HepG2 (cell line): ENCODE measurements around the gene DYSF. TPM values are rescaled to one million over a fixed set of nuclear protein-coding genes. Genes with fewer than 3 reads are reported as not detected.

Experiments
- ATAC-seq: fragments of 200-7000 bp; cut with Tn5 transposase; 3 replicates; pipeline ENCODE4 v1.9.1; 2020; ENCODE audit warnings: mild to moderate bottlenecking, moderate library complexity
- BruUV-seq: library from RNA; stranded (reverse); fragments of 400-500 nt; replicated peaks from 2 replicates; lab custom pipeline; 2021; lab: Mats Ljungman, UMichigan
- CTCF ChIA-PET: fragments of 300-600 bp; formaldehyde crosslinking; extraction: SDS; loops from one replicate; lab custom pipeline; 2021; ENCODE audit warnings: low total read pairs, inconsistent platforms, low intra/inter-chr PET ratio; lab: Yijun Ruan, JAX
- POLR2A ChIA-PET: fragments of 350-600 bp; sonication (Branson Sonifier 250); formaldehyde crosslinking; loops from one replicate; lab custom pipeline; 2020; ENCODE audit warnings: antibody characterized with exemption, inconsistent platforms; lab: Yijun Ruan, JAX
- DNase-seq: peaks from one replicate; pipeline ENCODE4 v3.0.0-alpha.2; 2015; ENCODE audit warnings: low spot score
- FAIRE-seq: peaks from 3 replicates; lab custom pipeline; 2011; peaks lifted over from hg19 to GRCh38; lab: Jason Lieb, UNC
- H2AFZ ChIP-seq: one replicate; pipeline ENCODE4 v1.6.1; 2011; ENCODE audit warnings: low read length, inconsistent platforms
- H3K27ac ChIP-seq: fragments of 300-600 bp; 3 replicates; pipeline ENCODE4 v1.8.0; 2011; ENCODE audit warnings: mixed run types, mild to moderate bottlenecking, mixed read lengths, low read length, inconsistent platforms; ENCODE audit not compliant: insufficient read depth; ENCODE audit errors: extremely low read length
- H3K27me3 ChIP-seq, 2 experiments: fragments of 200-600 bp in 1 of 2; 2 replicates in 1 of 2; 3 replicates in 1 of 2; pipeline versions ENCODE4 v1.6.0 to v1.8.0; 2011; ENCODE audit warnings: low read length in 2 of 2, mild to moderate bottlenecking in 2 of 2, moderate library complexity in 2 of 2, inconsistent platforms in 1 of 2; ENCODE audit not compliant: insufficient read depth in 2 of 2, control insufficient read depth in 1 of 2
- H3K36me3 ChIP-seq, 2 experiments: fragments of 200-600 bp in 1 of 2; replicated peaks in 1 of 2; 2 replicates in 1 of 2; 3 replicates in 1 of 2; pipeline versions ENCODE4 v1.5.1 to v1.8.0; 2011; ENCODE audit warnings: low read length in 2 of 2, inconsistent platforms in 1 of 2; ENCODE audit not compliant: insufficient read depth in 2 of 2, control insufficient read depth in 1 of 2
- H3K4me1 ChIP-seq: 2 replicates; pipeline ENCODE4 v1.5.1; 2012; ENCODE audit warnings: low read length, inconsistent platforms; ENCODE audit not compliant: insufficient read depth
- H3K4me2 ChIP-seq: 2 replicates; pipeline ENCODE4 v1.6.0; 2011; ENCODE audit warnings: low read depth, low read length, inconsistent platforms
- H3K4me3 ChIP-seq, 3 experiments: fragments of 200-600 bp in 1 of 3; sonication (generic), shearing (Covaris generic) in 1 of 3; replicated peaks in 1 of 3; 2 replicates each; pipeline ENCODE4 v1.5.1; 2011 to 2016; ENCODE audit warnings: low read length in 3 of 3, inconsistent platforms in 2 of 3, low read depth in 2 of 3, mild to moderate bottlenecking in 2 of 3, control low read depth in 1 of 3, mixed read lengths in 1 of 3; ENCODE audit not compliant: insufficient read depth in 1 of 3
- H3K79me2 ChIP-seq: one replicate; pipeline ENCODE4 v1.6.1; 2011; ENCODE audit warnings: low read length, inconsistent platforms; ENCODE audit not compliant: insufficient read depth
- H3K9ac ChIP-seq: 2 replicates; pipeline ENCODE4 v1.6.0; 2011; ENCODE audit warnings: mild to moderate bottlenecking, low read depth, low read length, inconsistent platforms; ENCODE audit not compliant: insufficient read depth
- H3K9me3 ChIP-seq: 2 replicates; pipeline ENCODE4 v1.5.1; 2012; ENCODE audit warnings: mild to moderate bottlenecking, low read length
- H4K20me1 ChIP-seq: 2 replicates; pipeline ENCODE4 v1.6.0; 2011; ENCODE audit warnings: inconsistent platforms, mild to moderate bottlenecking, low read length, moderate library complexity; ENCODE audit not compliant: insufficient read depth
- EHMT2 ChIP-seq: fragments of 200-600 bp; sonication (generic); IDR thresholded peaks from 2 replicates; pipeline ENCODE4 v1.7.0; 2017; ENCODE audit warnings: antibody characterized with exemption, low read depth, low read length, borderline replicate concordance
- MAZ ChIP-seq, 2 experiments: sonication (generic) in 1 of 2; formaldehyde crosslinking in 1 of 2; IDR thresholded peaks; 2 replicates each; pipeline versions ENCODE4 v1.5.0 to v1.6.1; 2012 to 2020; ENCODE audit warnings: low read depth in 2 of 2, mild to moderate bottlenecking in 2 of 2, borderline replicate concordance in 1 of 2, improper control_type of control experiment in 1 of 2, low read length in 1 of 2, missing genetic modification reagents in 1 of 2, moderate library complexity in 1 of 2
- SALL1 ChIP-seq: sonication (generic); formaldehyde crosslinking; IDR thresholded peaks from 2 replicates; pipeline ENCODE4 v1.8.0; 2022; ENCODE audit warnings: mild to moderate bottlenecking, missing genetic modification reagents
- TP53 ChIP-seq: sonication (generic); formaldehyde crosslinking; conservative IDR thresholded peaks from 2 replicates; pipeline ENCODE4 v1.4.0; 2020; ENCODE audit warnings: missing genetic modification reagents
- ZBTB42 ChIP-seq: sonication (generic); formaldehyde crosslinking; IDR thresholded peaks from 2 replicates; pipeline ENCODE4 v1.5.0; 2020; ENCODE audit warnings: mild to moderate bottlenecking, missing genetic modification reagents
- ZBTB7B ChIP-seq: sonication (generic); formaldehyde crosslinking; IDR thresholded peaks from 2 replicates; pipeline ENCODE4 v1.4.0; 2020; ENCODE audit warnings: missing genetic modification reagents
- ZEB1 ChIP-seq: IDR thresholded peaks from 2 replicates; pipeline ENCODE4 v1.6.1; 2012; ENCODE audit warnings: mild to moderate bottlenecking, low read depth, inconsistent platforms; ENCODE audit not compliant: insufficient replicate concordance
- ZNF44 ChIP-seq: sonication (generic); formaldehyde crosslinking; IDR thresholded peaks from 2 replicates; pipeline ENCODE4 v1.5.1; 2020; ENCODE audit warnings: mild to moderate bottlenecking, missing genetic modification reagents
- ZNF547 ChIP-seq: sonication (generic); formaldehyde crosslinking; IDR thresholded peaks from 2 replicates; pipeline ENCODE4 v1.5.1; 2020; ENCODE audit warnings: mild to moderate bottlenecking, missing genetic modification reagents
- ZNF569 ChIP-seq: sonication (generic); formaldehyde crosslinking; IDR thresholded peaks from 2 replicates; pipeline ENCODE4 v1.5.0; 2020; ENCODE audit warnings: mild to moderate bottlenecking, missing genetic modification reagents, moderate library complexity, borderline replicate concordance
- ZNF691 ChIP-seq: sonication (generic); formaldehyde crosslinking; IDR thresholded peaks from 2 replicates; pipeline ENCODE4 v1.4.0; 2020; ENCODE audit warnings: missing genetic modification reagents, low read depth, mild to moderate bottlenecking, borderline replicate concordance
- ZNF709 ChIP-seq: sonication (generic); formaldehyde crosslinking; IDR thresholded peaks from 2 replicates; pipeline ENCODE4 v1.5.0; 2020; ENCODE audit warnings: mild to moderate bottlenecking, missing genetic modification reagents
- ZNF83 ChIP-seq: sonication (generic); formaldehyde crosslinking; IDR thresholded peaks from 2 replicates; pipeline ENCODE4 v1.4.0; 2020; ENCODE audit warnings: missing genetic modification reagents, mild to moderate bottlenecking, borderline replicate concordance
- ZUFSP ChIP-seq: sonication (generic); formaldehyde crosslinking; IDR thresholded peaks from 2 replicates; pipeline ENCODE4 v1.9.0; 2021; ENCODE audit warnings: missing genetic modification reagents, mild to moderate bottlenecking, borderline replicate concordance
- WGBS: methylation state at CpG from one replicate; pipeline ENCODE4 v1.1.6; 2017; ENCODE audit warnings: low lambda C conversion rate; 5-methylcytosine and 5-hydroxymethylcytosine counted together
- in situ Hi-C: cut with HindIII; loops from 2 replicates; pipeline ENCODE4 v1.10.0; 2017; ENCODE audit warnings: low pct_unique_long_range_greater_than_20kb; ENCODE audit not compliant: extremely low pct_ligation_motif_present
- intact Hi-C: fragments of 100-400 bp; cut with micrococcal nuclease; formaldehyde crosslinking; loops from one replicate; pipeline ENCODE4 v1.10.0; 2022; ENCODE audit not compliant: unreplicated experiment
- polyA plus RNA-seq, 8 experiments: library from polyadenylated mRNA; depleted of rRNA in 3 of 8; stranded (reverse) in 7 of 8; unstranded in 1 of 8; fragments of >200 nt; fragmentation: Illumina TruSeq in 4 of 8; extraction: Trizol in 4 of 8; gene quantifications; 2 replicates each; pipeline versions ENCODE4 v1.2.1 to v1.2.3, GENCODE V29; 2011 to 2016; ENCODE audit warnings: low read depth in 4 of 8, missing spikeins in 1 of 8, mixed read lengths in 1 of 8; ENCODE audit not compliant: insufficient read depth in 1 of 8
- total RNA-seq, 5 experiments: library from RNA; depleted of rRNA; stranded (reverse); fragments of >200 nt; fragmentation: Illumina TruSeq; extraction: Trizol; gene quantifications; 2 replicates each; pipeline ENCODE4 v1.2.3, GENCODE V29; 2016; ENCODE audit warnings: low read depth in 1 of 5

The DYSF gene
- total and polyA plus RNA-seq, 2 of the 13 experiments (the other 11 are each of a cell fraction or from before 2014, with no cell fraction given), result 0.15 to 2.4 TPM

- Histone ChIP-seq H3K4me1 (no peaks in the 10 kb centered on the region), H3K9ac (no peak overlapping the region), H2AFZ (no peak overlapping the region), H3K4me3 (no peak overlapping the region)
- TF ChIP-seq SALL1 (CRISPR knock-in tag), result no peak
- TF ChIP-seq ZEB1, result no peak
- no peak for TF ChIP-seq TP53 (CRISPR knock-in tag)
- TF ChIP-seq ZNF709, result no peak
- TF ChIP-seq ZNF44, result no peak
- TF ChIP-seq ZNF83 (CRISPR knock-in tag), result no peak
- no peak for TF ChIP-seq ZUFSP (CRISPR knock-in tag)
- no peak for TF ChIP-seq ZBTB42 (CRISPR knock-in tag)
- TF ChIP-seq ZNF691 (CRISPR knock-in tag), result no peak
- no peak for TF ChIP-seq EHMT2
- no peak for TF ChIP-seq ZNF547 (CRISPR knock-in tag)
- TF ChIP-seq ZNF569 (CRISPR knock-in tag), result no peak
- TF ChIP-seq MAZ (IDR thresholded peaks at IDR 0.05; ENCODE audit: borderline replicate concordance, low read depth, low read length), result no peak
- no peak for TF ChIP-seq MAZ (CRISPR knock-in tag; IDR thresholded peaks at IDR 0.05; ENCODE audit: low read depth)
- TF ChIP-seq ZBTB7B, result no peak
- TF ChIP-seq, all 625 proteins: peak for 0
- Histone ChIP-seq H3K27ac (no peak overlapping the region), H4K20me1 (no peaks in the 10 kb centered on the region), H3K9me3 (no peaks in the 10 kb centered on the region), H3K36me3 (no peaks in the 10 kb centered on the region), H3K4me2 (no peak overlapping the region), H3K27me3 (peaks cover 0 to 2% of the 10 kb centered on the region in 2 experiments; a peak in 1 of 5 replicates), H3K79me2 (no peaks in the 10 kb centered on the region)
- CTCF ChIA-PET, result no interaction called here
- in situ Hi-C loops (loop anchor here (5.0 kb wide), 1 partner anchor 122 kb away; no protein-coding TSS in a partner anchor), intact Hi-C loops (no loop called here)
- DNase-seq, result no peak
- WGBS, result 49% methylated on average over 2 of the region's 4 CpGs
- no peak for FAIRE-seq
- POLR2A ChIA-PET, result no interaction called here
- BruUV-seq, result no TSS peak
- ATAC-seq, result no peak
Observed at GRCh38 chr2:71670430-71670795, 217.1 kb downstream of the DYSF start.
